Thyroid gland (tissue), 4 donors: ENCODE data around the gene DIP2A.

Experiments
- CTCF ChIP-seq, 6 experiments: fragments of 200-600 bp in 3 of 6; fragments of 450-650 bp in 3 of 6; sonication (generic) in 3 of 6; IDR thresholded peaks; one replicate each; pipeline ENCODE4 v1.5.1; 2016 to 2019; ENCODE audit warnings: antibody characterized with exemption in 6 of 6, mild to moderate bottlenecking in 2 of 6, inconsistent platforms in 1 of 6, moderate library complexity in 1 of 6
- POLR2A ChIP-seq, 2 donors: fragments of 450-650 bp; IDR thresholded peaks; one replicate each; pipeline ENCODE4 v1.6.1; 2017; ENCODE audit warnings: antibody characterized with exemption in 2 of 2, mild to moderate bottlenecking in 2 of 2, moderate library complexity in 1 of 2

GRCh38 chr21:46517361-46517760 is 58.7 kb downstream of the DIP2A start:
- TF ChIP-seq CTCF (IDR thresholded peaks at IDR 0.05) (no peak), POLR2A (IDR thresholded peaks at IDR 0.05) (no peak)
